Thyroid gland (tissue), 4 donors: Measurements from ENCODE around the gene RAB27A.

ENCODE experiments used
- CTCF ChIP-seq, 6 experiments: fragments of 200-600 bp in 3 of 6; fragments of 450-650 bp in 3 of 6; sonication (generic) in 3 of 6; IDR thresholded peaks; one replicate each; pipeline ENCODE4 v1.5.1; 2016 to 2019; ENCODE audit warnings: antibody characterized with exemption in 6 of 6, mild to moderate bottlenecking in 2 of 6, inconsistent platforms in 1 of 6, moderate library complexity in 1 of 6
- POLR2A ChIP-seq, 2 donors: fragments of 450-650 bp; IDR thresholded peaks; one replicate each; pipeline ENCODE4 v1.6.1; 2017; ENCODE audit warnings: antibody characterized with exemption in 2 of 2, mild to moderate bottlenecking in 2 of 2, moderate library complexity in 1 of 2

GRCh38 chr15:55250941-55251340 lies 38.7 kb downstream of the RAB27A start:
- TF ChIP-seq CTCF (IDR thresholded peaks at IDR 0.05) (no peak), POLR2A (IDR thresholded peaks at IDR 0.05) (no peak)
